H1 (cell line): ENCODE data around the gene TMEM114. TPM values are rescaled to one million over a fixed set of nuclear protein-coding genes. Genes with fewer than 3 reads are reported as not detected.

Source experiments
- CTCF ChIA-PET: fragments of 300-600 bp; sonication (Branson Sonifier 250); formaldehyde crosslinking; loops from one replicate; lab custom pipeline; 2021; ENCODE audit not compliant: partially characterized antibody; lab: Charles Lee
- POLR2A ChIA-PET: fragments of 300-600 bp; sonication (Branson Sonifier 250); formaldehyde crosslinking; loops from one replicate; lab custom pipeline; 2021; ENCODE audit warnings: inconsistent platforms; ENCODE audit not compliant: partially characterized antibody; lab: Charles Lee
- DNase-seq, 2 experiments: peaks; one replicate each; pipeline versions ENCODE4 v3.0.0 to v3.0.0-alpha.2; 2010 to 2022; ENCODE audit warnings: low spot score in 2 of 2, low read depth in 1 of 2, mixed read lengths in 1 of 2
- FAIRE-seq: peaks from 2 replicates; lab custom pipeline; 2011; peaks lifted over from hg19 to GRCh38; lab: Jason Lieb, UNC
- H2AFZ ChIP-seq: 2 replicates; pipeline ENCODE4 v1.8.1; 2012; ENCODE audit warnings: low read length, inconsistent platforms
- H2AK5ac ChIP-seq: 2 replicates; pipeline ENCODE4 v1.6.1; 2013; ENCODE audit warnings: low read depth, low read length
- H2BK120ac ChIP-seq: replicated peaks from 2 replicates; pipeline ENCODE3; 2013; ENCODE audit warnings: low read depth, low read length, inconsistent platforms
- H2BK12ac ChIP-seq: 2 replicates; pipeline ENCODE4 v1.6.1; 2013; ENCODE audit warnings: low read depth, low read length
- H2BK15ac ChIP-seq: 2 replicates; pipeline ENCODE4 v1.6.1; 2013; ENCODE audit warnings: low read length
- H2BK20ac ChIP-seq: 2 replicates; pipeline ENCODE4 v1.6.1; 2013; ENCODE audit warnings: low read length
- H2BK5ac ChIP-seq: 2 replicates; pipeline ENCODE4 v1.6.1; 2013; ENCODE audit warnings: low read depth, low read length
- H3K14ac ChIP-seq: 2 replicates; pipeline ENCODE4 v1.6.1; 2013; ENCODE audit warnings: inconsistent platforms; ENCODE audit not compliant: insufficient read length
- H3K18ac ChIP-seq: 2 replicates; pipeline ENCODE4 v1.6.1; 2013; ENCODE audit warnings: low read length; ENCODE audit errors: extremely low read depth
- H3K23ac ChIP-seq: 2 replicates; pipeline ENCODE4 v1.6.1; 2013; ENCODE audit warnings: inconsistent platforms; ENCODE audit not compliant: insufficient read length
- H3K23me2 ChIP-seq: 2 replicates; pipeline ENCODE4 v1.6.1; 2013; ENCODE audit warnings: low read depth, low read length
- H3K27ac ChIP-seq: 2 replicates; pipeline ENCODE4 v1.6.1; 2011; ENCODE audit warnings: low read depth, low read length, inconsistent platforms
- H3K27me3 ChIP-seq, 4 experiments: replicated peaks in 1 of 4; 1 replicate in 1 of 4; 2 replicates in 3 of 4; pipeline versions ENCODE4 v1.6.1 to v1.8.1; 2011 to 2013; ENCODE audit warnings: low read length in 3 of 4, mild to moderate bottlenecking in 3 of 4, inconsistent platforms in 2 of 4, mixed read lengths in 2 of 4, moderate library complexity in 1 of 4; ENCODE audit not compliant: control insufficient read depth in 3 of 4, insufficient read depth in 3 of 4; ENCODE audit errors: extremely low read depth in 1 of 4
- H3K36me3 ChIP-seq, 4 experiments: 2 replicates each; pipeline versions ENCODE4 v1.6.1 to v1.8.1; 2011 to 2013; ENCODE audit warnings: mild to moderate bottlenecking in 4 of 4, low read length in 3 of 4, moderate library complexity in 2 of 4, control low read depth in 1 of 4, inconsistent platforms in 1 of 4; ENCODE audit not compliant: insufficient read depth in 4 of 4, control insufficient read depth in 2 of 4
- H3K4ac ChIP-seq: replicated peaks from 2 replicates; pipeline ENCODE3; 2013; ENCODE audit warnings: low read length, low read depth, mixed read lengths, inconsistent platforms; ENCODE audit not compliant: insufficient read length
- H3K4me1 ChIP-seq, 4 experiments: replicated peaks in 1 of 4; 1 replicate in 1 of 4; 2 replicates in 3 of 4; pipeline versions ENCODE4 v1.6.1 to v1.8.1; 2011 to 2013; ENCODE audit warnings: low read length in 3 of 4, inconsistent platforms in 2 of 4, mixed read lengths in 1 of 4; ENCODE audit not compliant: insufficient read depth in 4 of 4, control insufficient read depth in 3 of 4
- H3K4me2 ChIP-seq, 2 experiments: 2 replicates each; pipeline versions ENCODE4 v1.6.1 to v1.8.1; 2011 to 2013; ENCODE audit warnings: low read depth in 2 of 2, low read length in 2 of 2, control low read depth in 1 of 2, inconsistent platforms in 1 of 2, mild to moderate bottlenecking in 1 of 2; ENCODE audit not compliant: insufficient read depth in 1 of 2
- H3K4me3 ChIP-seq, 4 experiments: fragments of 200-600, 300-600 bp in 1 of 4; sonication (generic), shearing (Covaris generic), sonication (Bioruptor Twin) in 1 of 4; 2 replicates each; pipeline versions ENCODE4 v1.5.1 to v1.8.1; 2011 to 2016; ENCODE audit warnings: low read length in 4 of 4, low read depth in 3 of 4, control low read depth in 2 of 4, inconsistent platforms in 2 of 4, mild to moderate bottlenecking in 2 of 4, mixed read lengths in 1 of 4, moderate library complexity in 1 of 4; ENCODE audit not compliant: insufficient read depth in 2 of 4; ENCODE audit errors: extremely low read depth in 1 of 4
- H3K56ac ChIP-seq: replicated peaks from 2 replicates; pipeline ENCODE3; 2013; ENCODE audit warnings: low read depth, mild to moderate bottlenecking, mixed read lengths, low read length, inconsistent platforms; ENCODE audit not compliant: insufficient read length
- H3K79me1 ChIP-seq: 2 replicates; pipeline ENCODE4 v1.6.1; 2013; ENCODE audit warnings: low read depth, low read length, control low read depth
- H3K79me2 ChIP-seq, 2 experiments: 2 replicates each; pipeline versions ENCODE4 v1.6.1 to v1.8.1; 2012 to 2013; ENCODE audit warnings: low read length in 2 of 2, mild to moderate bottlenecking in 2 of 2, inconsistent platforms in 1 of 2; ENCODE audit not compliant: insufficient read depth in 2 of 2, control insufficient read depth in 1 of 2
- H3K9ac ChIP-seq, 4 experiments: replicated peaks in 1 of 4; 1 replicate in 1 of 4; 2 replicates in 3 of 4; pipeline versions ENCODE4 v1.6.1 to v1.8.1; 2011 to 2013; ENCODE audit warnings: low read depth in 3 of 4, low read length in 3 of 4, control low read depth in 2 of 4, mild to moderate bottlenecking in 2 of 4, moderate library complexity in 2 of 4, inconsistent platforms in 1 of 4; ENCODE audit errors: extremely low read depth in 1 of 4
- H3K9me3 ChIP-seq, 2 experiments: 2 replicates each; pipeline versions ENCODE4 v1.6.1 to v1.8.1; 2012 to 2013; ENCODE audit warnings: mild to moderate bottlenecking in 2 of 2, moderate library complexity in 2 of 2, control low read depth in 1 of 2, inconsistent platforms in 1 of 2, low read depth in 1 of 2, low read length in 1 of 2, mixed read lengths in 1 of 2; ENCODE audit not compliant: insufficient read depth in 2 of 2
- H4K20me1 ChIP-seq, 2 experiments: replicated peaks in 1 of 2; 2 replicates each; pipeline versions ENCODE3 to v1.8.1; 2011 to 2013; ENCODE audit warnings: inconsistent platforms in 2 of 2, low read length in 2 of 2, mild to moderate bottlenecking in 1 of 2; ENCODE audit not compliant: insufficient read depth in 2 of 2, control insufficient read depth in 1 of 2
- H4K5ac ChIP-seq: 2 replicates; pipeline ENCODE4 v1.6.1; 2013; ENCODE audit warnings: low read length, low read depth, mixed read lengths, inconsistent platforms; ENCODE audit not compliant: insufficient read length
- H4K8ac ChIP-seq: 2 replicates; pipeline ENCODE4 v1.8.0; 2013; ENCODE audit warnings: mild to moderate bottlenecking, moderate library complexity, low read length, inconsistent platforms; ENCODE audit not compliant: insufficient read depth; ENCODE audit errors: extremely low read depth
- H4K91ac ChIP-seq: replicated peaks from 2 replicates; pipeline ENCODE3; 2013; ENCODE audit warnings: low read length, mixed read lengths, inconsistent platforms; ENCODE audit not compliant: insufficient read length
- BACH1 ChIP-seq: IDR thresholded peaks from 2 replicates; pipeline ENCODE4 v1.6.1; 2012; ENCODE audit warnings: low read length, improper control_type of control experiment
- CBX8 ChIP-seq: fragments of 300-800, 300-1000 bp; sonication (generic); IDR thresholded peaks from 2 replicates; pipeline ENCODE4 v1.7.1; 2016; ENCODE audit warnings: low read depth, low read length, borderline replicate concordance
- CREB1 ChIP-seq: IDR thresholded peaks from 2 replicates; pipeline ENCODE4 v1.6.1; 2012; ENCODE audit warnings: inconsistent platforms
- EGR1 ChIP-seq: IDR thresholded peaks from 2 replicates; pipeline ENCODE4 v1.6.1; 2011; ENCODE audit warnings: low read depth, low read length, borderline replicate concordance
- HDAC2 ChIP-seq, 2 experiments: fragments of 300-600 bp in 1 of 2; sonication (generic) in 1 of 2; IDR thresholded peaks; 2 replicates each; pipeline ENCODE4 v1.6.1; 2011 to 2012; ENCODE audit warnings: low read depth in 2 of 2, low read length in 2 of 2, mild to moderate bottlenecking in 2 of 2, moderate library complexity in 2 of 2, borderline replicate concordance in 1 of 2, inconsistent platforms in 1 of 2
- JUN ChIP-seq: IDR thresholded peaks from 2 replicates; pipeline ENCODE4 v1.6.1; 2011; ENCODE audit warnings: low read depth, mild to moderate bottlenecking, improper control_type of control experiment, low read length
- KDM5A ChIP-seq: fragments of 200-600 bp; IDR thresholded peaks from 2 replicates; pipeline ENCODE4 v1.7.1; 2012; ENCODE audit warnings: mild to moderate bottlenecking, low read length, inconsistent platforms, mixed read lengths
- RNF2 ChIP-seq: fragments of 200-900, 300-1000 bp; sonication (generic); IDR thresholded peaks from 2 replicates; pipeline ENCODE4 v1.7.1; 2016; ENCODE audit warnings: borderline replicate concordance, low read depth, mild to moderate bottlenecking, antibody characterized with exemption, low read length; ENCODE audit not compliant: poor library complexity, severe bottlenecking; ENCODE audit errors: missing control alignments
- SP2 ChIP-seq: IDR thresholded peaks from 2 replicates; pipeline ENCODE4 v1.6.1; 2012; ENCODE audit warnings: mild to moderate bottlenecking, low read length, inconsistent platforms
- SRF ChIP-seq: IDR thresholded peaks from 2 replicates; pipeline ENCODE4 v1.6.1; 2011; ENCODE audit warnings: mild to moderate bottlenecking, low read depth, low read length, moderate library complexity
- TBP ChIP-seq: IDR thresholded peaks from 2 replicates; pipeline ENCODE4 v1.6.1; 2011; ENCODE audit warnings: low read depth, low read length, improper control_type of control experiment
- WGBS, 2 experiments: shearing (Covaris generic) in 1 of 2; methylation state at CpG; one replicate each; pipeline versions ENCODE4 v1.1.6 to v1.1.7; 2013 to 2015; ENCODE audit warnings: low lambda C conversion rate in 2 of 2, mixed read lengths in 2 of 2, inconsistent platforms in 1 of 2, low coverage in 1 of 2, missing lambda C conversion rate in 1 of 2; ENCODE audit not compliant: insufficient replicate concordance in 2 of 2, insufficient coverage in 1 of 2, insufficient read length in 1 of 2; ENCODE audit errors: extremely low coverage in 1 of 2, missing lambda C conversion rate in 1 of 2; 5-methylcytosine and 5-hydroxymethylcytosine counted together
- polyA plus RNA-seq, 7 experiments: library from polyadenylated mRNA; depleted of rRNA in 3 of 7; stranded (reverse) in 5 of 7; unstranded in 2 of 7; fragments of >200 nt in 5 of 7; fragments of 200-250 nt in 2 of 7; gene quantifications; 1 replicate in 5 of 7; 2 replicates in 1 of 7; 4 replicates in 1 of 7; pipeline versions ENCODE4 v1.2.1 to v1.2.3, GENCODE V29; 2011 to 2013; ENCODE audit warnings: missing spikeins in 2 of 7, mixed read lengths in 2 of 7
- total RNA-seq: library from RNA; stranded (reverse); fragmentation: NEBNext Ultra II Directional; extraction: Animal tissue kit (Norgen Biotek cat#: 25700); gene quantifications from 2 replicates; pipeline ENCODE4 v1.2.1, GENCODE V29; 2021
- TF ChIP-seq, protein P1 (sequence below): IDR thresholded peaks from 2 replicates; pipeline ENCODE4 v1.6.1; 2012; ENCODE audit warnings: low read length, inconsistent platforms

TMEM114 gene
- total and polyA plus RNA-seq, 2 of the 8 experiments (the other 6 are each of a cell fraction or from before 2014, with no cell fraction given): 1.6 to 2.9 TPM

DNA sequence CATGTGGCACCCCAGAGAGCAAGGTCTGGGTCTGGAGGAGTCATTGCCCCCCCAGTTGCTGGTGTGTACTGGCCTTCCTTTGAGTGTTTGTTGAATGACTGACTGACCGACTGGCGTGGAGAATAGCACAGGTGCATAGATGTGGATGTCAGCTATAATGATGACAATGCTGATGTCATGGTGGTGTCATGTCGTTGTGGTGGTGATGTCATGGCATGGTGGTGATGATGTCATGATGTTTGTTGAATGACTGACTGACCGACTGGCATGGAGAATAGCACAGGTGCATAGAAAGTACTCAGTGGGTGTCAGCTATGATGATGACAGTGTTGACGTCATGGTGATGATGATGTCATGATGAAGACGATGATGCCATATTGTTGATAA, 22.1 kb downstream of the TMEM114 start:
- Histone ChIP-seq H2BK15ac (no peak overlapping the region), H2AK5ac (peak overlapping the region; percentile 18; the same call in 1 of the 2 replicates), H4K5ac (no peak overlapping the region), H2BK12ac (0 out of 2 replicates have a peak overlapping the region, but pooled peaks have one; percentile 13), H4K8ac (no peak overlapping the region), H3K4ac (no peak overlapping the region), H3K27ac (no peak overlapping the region), H2BK120ac (no peak overlapping the region), H3K14ac (no peak overlapping the region), H3K4me1 (peaks cover 2 to 43% (median 8%) of the 10 kb centered on the region in 4 experiments; a peak in 6 of 7 replicates), H2BK20ac (no peak overlapping the region), H3K9ac (no peak overlapping the region), H3K23me2 (peaks cover 22% of the 10 kb centered on the region), H3K79me2 (no peaks in the 10 kb centered on the region), H4K91ac (no peak overlapping the region), H3K4me3 (no peak overlapping the region), H3K18ac (no peak overlapping the region), H3K36me3 (no peaks in the 10 kb centered on the region), H3K4me2 (peak overlapping the region in 1 of 2 experiments; percentile 27; a peak in 2 of 4 replicates), H3K23ac (no peak overlapping the region), H3K56ac (no peak overlapping the region), H2AFZ (no peak overlapping the region), H3K9me3 (no peaks in the 10 kb centered on the region), H3K27me3 (no peaks in the 10 kb centered on the region; a peak in 2 of 7 replicates), H4K20me1 (peaks cover 0 to 2% of the 10 kb centered on the region in 2 experiments), H2BK5ac (no peak overlapping the region), H3K79me1 (no peaks in the 10 kb centered on the region)
- DNase-seq (no peak), FAIRE-seq (no peak)
- 82% methylated on average over 6 of the region's 6 CpGs; no CpG with 5 or more reads in 1 of the 2 experiments for WGBS, 2 experiments
- ChIA-PET CTCF (interaction anchor here (0.8 to 12.6 kb wide), 7 partner anchors 17 to 196 kb away, joined by 3 to 416 read pairs (median 90); partner anchors contain the start of genes METTL22 and TMEM114), POLR2A (interaction anchor here (1.0 to 2.8 kb wide), 2 partner anchors 16 to 67 kb away, joined by 3 to 9 read pairs; no protein-coding TSS in a partner anchor)
- TF ChIP-seq CREB1: peak; percentile 95
- TF ChIP-seq TBP: no peak
- TF ChIP-seq CBX8: no peak
- no peak for TF ChIP-seq BACH1
- TF ChIP-seq KDM5A: no peak
- TF ChIP-seq HDAC2 (IDR thresholded peaks at IDR 0.05; ENCODE audit: borderline replicate concordance in 1 of 2, low read depth in 2 of 2, low read length in 2 of 2): no peak
- no peak for TF ChIP-seq SRF
- no peak for TF ChIP-seq JUN
- TF ChIP-seq, protein P1, sequence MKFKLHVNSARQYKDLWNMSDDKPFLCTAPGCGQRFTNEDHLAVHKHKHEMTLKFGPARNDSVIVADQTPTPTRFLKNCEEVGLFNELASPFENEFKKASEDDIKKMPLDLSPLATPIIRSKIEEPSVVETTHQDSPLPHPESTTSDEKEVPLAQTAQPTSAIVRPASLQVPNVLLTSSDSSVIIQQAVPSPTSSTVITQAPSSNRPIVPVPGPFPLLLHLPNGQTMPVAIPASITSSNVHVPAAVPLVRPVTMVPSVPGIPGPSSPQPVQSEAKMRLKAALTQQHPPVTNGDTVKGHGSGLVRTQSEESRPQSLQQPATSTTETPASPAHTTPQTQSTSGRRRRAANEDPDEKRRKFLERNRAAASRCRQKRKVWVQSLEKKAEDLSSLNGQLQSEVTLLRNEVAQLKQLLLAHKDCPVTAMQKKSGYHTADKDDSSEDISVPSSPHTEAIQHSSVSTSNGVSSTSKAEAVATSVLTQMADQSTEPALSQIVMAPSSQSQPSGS: peak; percentile 90
- TF ChIP-seq SP2: no peak
- TF ChIP-seq EGR1: no peak
- TF ChIP-seq RNF2: no peak
